ENCODE results near the gene SEMA3E.

SEMA3E gene

DNA sequence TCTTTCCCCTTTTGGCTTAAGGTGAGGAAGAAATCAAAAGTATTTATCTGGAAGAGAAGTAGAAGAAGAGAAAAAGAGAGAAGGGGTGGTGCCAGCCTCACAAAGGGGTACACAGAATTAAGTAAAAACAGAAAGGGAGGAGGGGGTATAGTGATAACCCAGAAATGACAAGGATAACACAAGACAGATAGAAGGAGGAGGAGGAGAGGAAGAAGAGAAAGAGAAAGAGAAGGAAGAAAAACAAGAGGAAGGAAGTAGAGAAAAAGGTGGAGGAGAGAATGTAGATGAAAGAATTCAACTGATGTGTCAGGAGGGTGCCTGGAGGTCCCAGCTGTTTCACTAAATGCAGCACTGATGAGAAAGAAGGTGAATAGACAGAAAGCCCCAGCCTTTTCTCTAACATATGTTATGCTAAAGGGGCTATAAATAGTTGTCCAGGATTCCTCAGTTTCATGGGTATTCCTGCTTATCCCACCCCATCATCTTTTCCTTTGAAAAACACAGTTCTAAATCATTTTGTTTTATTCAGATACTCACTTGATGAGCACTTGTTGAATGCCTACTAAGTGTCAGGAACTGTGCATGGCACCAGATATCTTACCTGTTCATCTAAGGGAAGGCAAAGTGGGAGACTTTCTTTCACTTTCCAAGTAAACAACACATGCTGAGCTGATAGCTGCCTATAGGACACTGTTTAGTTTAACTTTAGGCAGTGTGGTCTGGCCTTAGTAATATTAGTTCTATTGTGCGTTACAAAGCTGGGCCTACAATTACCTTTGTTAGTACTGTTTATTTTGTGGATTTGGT lies 8.0 kb downstream of the SEMA3E start:
- H3K27me3 ChIP-seq (ENCODE audit: insufficient read depth, low read length), result no peaks in the 10 kb centered on the region
- no peak overlapping the region for H2AFZ ChIP-seq (ENCODE audit: insufficient read depth, low read length, poor library complexity)
- no peak overlapping the region for H3K4me2 ChIP-seq (ENCODE audit: low read length)
- H4K91ac ChIP-seq (ENCODE audit: low read depth, low read length), result no peak overlapping the region
- H3K79me1 ChIP-seq (ENCODE audit: low read length), result no peaks in the 10 kb centered on the region
- H4K8ac ChIP-seq (ENCODE audit: low read depth, low read length), result no peak overlapping the region
- H3K23ac ChIP-seq (ENCODE audit: low read length), result no peak overlapping the region
- H3K4me1 ChIP-seq (ENCODE audit: control insufficient read depth in 1 of 2, insufficient read depth in 2 of 2, low read length in 2 of 2), result no peaks in the 10 kb centered on the region
- H3K9ac ChIP-seq (ENCODE audit: low read length), result no peak overlapping the region
- no peak overlapping the region for H2AK5ac ChIP-seq (ENCODE audit: low read length)
- no peaks in the 10 kb centered on the region for H3K79me2 ChIP-seq (ENCODE audit: control insufficient read depth, insufficient read depth, low read length, poor library complexity)
- no peak overlapping the region for H3K18ac ChIP-seq (ENCODE audit: low read length)
- H3K4ac ChIP-seq (ENCODE audit: low read depth, low read length), result no peak overlapping the region
- no peak for DNase-seq
- H2BK12ac ChIP-seq (ENCODE audit: low read length), result no peak overlapping the region
- no peak overlapping the region for H4K12ac ChIP-seq (ENCODE audit: low read depth, low read length)
- WGBS (ENCODE audit: extremely low coverage, insufficient coverage, insufficient read length), result no CpG with 5 or more reads among the region's 1 CpG
- H3K36me3 ChIP-seq (ENCODE audit: control insufficient read depth in 1 of 2, insufficient read depth in 2 of 2, low read length in 2 of 2), result no peaks in the 10 kb centered on the region
- H3K27ac ChIP-seq (ENCODE audit: low read depth, low read length), result no peak overlapping the region
- H3K14ac ChIP-seq (ENCODE audit: low read length), result no peak overlapping the region
- no peak overlapping the region for H2BK120ac ChIP-seq (ENCODE audit: insufficient read depth, low read length, poor library complexity)
- no peak overlapping the region for H2BK5ac ChIP-seq (ENCODE audit: low read depth, low read length, poor library complexity)
- no peaks in the 10 kb centered on the region for H3K9me3 ChIP-seq (ENCODE audit: insufficient read depth, low read depth, low read length)
- H3K4me3 ChIP-seq (ENCODE audit: low read depth, low read length), result no peak overlapping the region

DNA sequence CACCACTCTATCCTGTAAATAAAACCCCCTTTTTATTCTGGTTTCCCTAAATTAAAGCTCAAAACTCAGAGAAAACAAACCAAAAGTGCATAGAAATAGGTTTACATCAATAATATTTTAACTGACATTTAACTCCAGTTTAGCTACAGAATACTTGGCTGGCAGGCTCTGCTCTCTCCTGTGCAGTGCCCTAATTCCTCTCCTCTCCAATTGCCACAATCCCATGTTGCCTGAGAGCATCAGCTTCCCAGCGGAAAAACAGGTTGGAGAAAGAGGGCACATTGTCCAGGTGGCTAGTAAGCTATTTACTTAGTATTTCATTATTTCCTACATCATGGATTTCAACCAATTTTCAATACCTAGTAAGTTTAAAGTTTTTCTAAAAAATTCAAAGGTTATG lies 8.7 kb downstream of the SEMA3E start:
- Histone ChIP-seq H3K18ac (ENCODE audit: low read length) (no peak overlapping the region), H3K79me2 (ENCODE audit: control insufficient read depth, insufficient read depth, low read length, poor library complexity) (no peaks in the 10 kb centered on the region), H2BK12ac (ENCODE audit: low read length) (no peak overlapping the region), H4K12ac (ENCODE audit: low read depth, low read length) (no peak overlapping the region), H3K4me2 (ENCODE audit: low read length) (no peak overlapping the region), H3K9ac (ENCODE audit: low read length) (no peak overlapping the region), H3K4me1 (ENCODE audit: control insufficient read depth in 1 of 2, insufficient read depth in 2 of 2, low read length in 2 of 2) (no peaks in the 10 kb centered on the region), H3K4ac (ENCODE audit: low read depth, low read length) (no peak overlapping the region), H3K27me3 (ENCODE audit: insufficient read depth, low read length) (no peaks in the 10 kb centered on the region), H3K14ac (ENCODE audit: low read length) (no peak overlapping the region), H2AK5ac (ENCODE audit: low read length) (no peak overlapping the region), H3K36me3 (ENCODE audit: control insufficient read depth in 1 of 2, insufficient read depth in 2 of 2, low read length in 2 of 2) (no peaks in the 10 kb centered on the region), H4K8ac (ENCODE audit: low read depth, low read length) (no peak overlapping the region), H2BK120ac (ENCODE audit: insufficient read depth, low read length, poor library complexity) (no peak overlapping the region), H3K27ac (ENCODE audit: low read depth, low read length) (no peak overlapping the region), H2AFZ (ENCODE audit: insufficient read depth, low read length, poor library complexity) (no peak overlapping the region), H3K9me3 (ENCODE audit: insufficient read depth, low read depth, low read length) (no peaks in the 10 kb centered on the region), H4K91ac (ENCODE audit: low read depth, low read length) (no peak overlapping the region), H2BK5ac (ENCODE audit: low read depth, low read length, poor library complexity) (no peak overlapping the region), H3K4me3 (ENCODE audit: low read depth, low read length) (no peak overlapping the region), H3K79me1 (ENCODE audit: low read length) (no peaks in the 10 kb centered on the region), H3K23ac (ENCODE audit: low read length) (no peak overlapping the region)
- WGBS (ENCODE audit: extremely low coverage, insufficient coverage, insufficient read length), result no CpG with 5 or more reads among the region's 1 CpG
- DNase-seq, result no peak

DNA sequence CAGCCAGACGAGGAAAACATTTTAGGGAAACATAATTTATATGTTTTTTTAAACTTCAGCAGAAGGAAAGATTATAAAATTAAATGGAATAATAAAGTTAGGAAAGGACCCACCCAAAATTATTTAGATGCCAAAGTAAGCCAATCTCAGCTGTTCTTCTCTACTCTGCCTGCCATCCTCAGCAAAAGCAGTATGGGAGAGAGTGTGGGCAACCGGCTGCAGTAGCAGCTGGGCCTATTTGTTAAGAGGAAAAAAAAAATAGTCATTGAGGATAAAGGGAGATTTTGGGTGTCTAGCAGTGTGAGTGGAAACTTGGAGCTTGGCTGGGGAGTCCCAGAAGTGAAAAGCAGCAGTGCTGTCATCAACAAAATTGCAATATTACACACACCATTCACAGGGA lies 15.4 kb downstream of the SEMA3E start:
- Histone ChIP-seq H2AK5ac (ENCODE audit: low read length) (no peak overlapping the region), H3K4ac (ENCODE audit: low read depth, low read length) (no peak overlapping the region), H3K79me2 (ENCODE audit: control insufficient read depth, insufficient read depth, low read length, poor library complexity) (no peaks in the 10 kb centered on the region), H3K23ac (ENCODE audit: low read length) (no peak overlapping the region), H3K4me2 (ENCODE audit: low read length) (no peak overlapping the region), H2BK12ac (ENCODE audit: low read length) (no peak overlapping the region), H3K4me3 (ENCODE audit: low read depth, low read length) (no peak overlapping the region), H3K27ac (ENCODE audit: low read depth, low read length) (no peak overlapping the region), H3K79me1 (ENCODE audit: low read length) (no peaks in the 10 kb centered on the region), H2BK120ac (ENCODE audit: insufficient read depth, low read length, poor library complexity) (no peak overlapping the region), H3K18ac (ENCODE audit: low read length) (no peak overlapping the region), H3K27me3 (ENCODE audit: insufficient read depth, low read length) (no peaks in the 10 kb centered on the region), H3K9ac (ENCODE audit: low read length) (no peak overlapping the region), H3K4me1 (ENCODE audit: control insufficient read depth in 1 of 2, insufficient read depth in 2 of 2, low read length in 2 of 2) (no peaks in the 10 kb centered on the region), H3K9me3 (ENCODE audit: insufficient read depth, low read depth, low read length) (no peaks in the 10 kb centered on the region), H4K91ac (ENCODE audit: low read depth, low read length) (no peak overlapping the region), H3K36me3 (ENCODE audit: control insufficient read depth in 1 of 2, insufficient read depth in 2 of 2, low read length in 2 of 2) (no peaks in the 10 kb centered on the region), H2AFZ (ENCODE audit: insufficient read depth, low read length, poor library complexity) (no peak overlapping the region), H4K8ac (ENCODE audit: low read depth, low read length) (no peak overlapping the region), H4K12ac (ENCODE audit: low read depth, low read length) (no peak overlapping the region), H2BK5ac (ENCODE audit: low read depth, low read length, poor library complexity) (no peak overlapping the region), H3K14ac (ENCODE audit: low read length) (no peak overlapping the region)
- DNase-seq, result no peak
- no CpG with 5 or more reads among the region's 2 CpGs for WGBS (ENCODE audit: extremely low coverage, insufficient coverage, insufficient read length)

DNA sequence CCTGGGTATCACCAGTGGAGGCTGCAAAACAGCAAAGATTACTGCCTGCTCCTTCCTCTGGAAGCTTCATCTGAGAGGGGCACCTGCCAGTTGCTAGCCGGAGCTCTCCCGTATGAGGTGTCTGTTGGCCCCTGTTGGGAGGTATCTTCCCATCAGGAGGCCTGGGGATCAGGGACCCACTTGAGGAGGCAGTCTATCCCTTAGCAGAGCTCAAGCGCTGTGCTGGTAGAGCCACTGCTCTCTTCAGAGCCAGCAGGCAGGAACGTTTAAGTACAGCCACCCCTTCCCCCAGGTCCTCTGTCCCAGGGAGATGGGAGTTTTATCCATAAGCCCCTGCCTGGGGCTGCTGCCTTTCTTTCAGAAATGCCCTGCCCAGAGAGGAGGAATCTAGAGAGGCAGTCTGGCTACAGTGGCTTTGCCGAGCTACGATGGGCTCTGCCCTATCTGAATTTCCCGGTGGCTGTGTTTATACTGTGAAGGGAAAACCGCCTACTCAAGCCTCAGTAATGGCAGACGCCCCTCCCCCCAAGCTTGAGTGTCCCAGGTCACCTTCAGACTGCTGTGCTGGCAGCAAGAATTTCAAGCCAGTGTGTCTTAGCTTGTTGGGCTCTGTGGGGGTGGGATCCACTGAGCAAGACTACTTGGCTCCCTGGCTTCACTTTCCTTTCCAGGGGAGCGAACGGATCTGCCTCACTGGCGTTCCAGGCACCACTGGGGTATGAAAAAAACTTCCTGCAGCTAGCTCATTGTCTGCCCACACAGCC lies 19.6 kb downstream of the SEMA3E start:
- Histone ChIP-seq H3K4ac (ENCODE audit: low read depth, low read length) (no peak overlapping the region), H2BK5ac (ENCODE audit: low read depth, low read length, poor library complexity) (no peak overlapping the region), H3K4me2 (ENCODE audit: low read length) (no peak overlapping the region), H3K23ac (ENCODE audit: low read length) (no peak overlapping the region), H2AK5ac (ENCODE audit: low read length) (no peak overlapping the region), H3K79me1 (ENCODE audit: low read length) (no peaks in the 10 kb centered on the region), H2AFZ (ENCODE audit: insufficient read depth, low read length, poor library complexity) (no peak overlapping the region), H3K18ac (ENCODE audit: low read length) (no peak overlapping the region), H3K79me2 (ENCODE audit: control insufficient read depth, insufficient read depth, low read length, poor library complexity) (no peaks in the 10 kb centered on the region), H3K4me3 (ENCODE audit: low read depth, low read length) (no peak overlapping the region), H3K4me1 (ENCODE audit: control insufficient read depth in 1 of 2, insufficient read depth in 2 of 2, low read length in 2 of 2) (no peaks in the 10 kb centered on the region), H3K27ac (ENCODE audit: low read depth, low read length) (no peak overlapping the region), H4K12ac (ENCODE audit: low read depth, low read length) (no peak overlapping the region), H3K14ac (ENCODE audit: low read length) (no peak overlapping the region), H3K27me3 (ENCODE audit: insufficient read depth, low read length) (no peaks in the 10 kb centered on the region), H3K9me3 (ENCODE audit: insufficient read depth, low read depth, low read length) (no peaks in the 10 kb centered on the region), H3K36me3 (ENCODE audit: control insufficient read depth in 1 of 2, insufficient read depth in 2 of 2, low read length in 2 of 2) (no peaks in the 10 kb centered on the region), H2BK120ac (ENCODE audit: insufficient read depth, low read length, poor library complexity) (no peak overlapping the region), H3K9ac (ENCODE audit: low read length) (no peak overlapping the region), H4K91ac (ENCODE audit: low read depth, low read length) (no peak overlapping the region), H4K8ac (ENCODE audit: low read depth, low read length) (no peak overlapping the region), H2BK12ac (ENCODE audit: low read length) (no peak overlapping the region)
- WGBS (ENCODE audit: extremely low coverage, insufficient coverage, insufficient read length), result no CpG with 5 or more reads among the region's 12 CpGs
- DNase-seq, result no peak

Data from trophoblast cell (in vitro differentiated cells and primary cell).